HUDEP-2 (cell line): ENCODE data around the gene DISP3.

Source experiments
- DNase-seq, 76 experiments: peaks; one replicate each; lab custom pipeline; 2025; ENCODE audit not compliant: unreplicated experiment in 76 of 76; lab: John Stamatoyannopoulos, UW

DISP3 gene

DNA sequence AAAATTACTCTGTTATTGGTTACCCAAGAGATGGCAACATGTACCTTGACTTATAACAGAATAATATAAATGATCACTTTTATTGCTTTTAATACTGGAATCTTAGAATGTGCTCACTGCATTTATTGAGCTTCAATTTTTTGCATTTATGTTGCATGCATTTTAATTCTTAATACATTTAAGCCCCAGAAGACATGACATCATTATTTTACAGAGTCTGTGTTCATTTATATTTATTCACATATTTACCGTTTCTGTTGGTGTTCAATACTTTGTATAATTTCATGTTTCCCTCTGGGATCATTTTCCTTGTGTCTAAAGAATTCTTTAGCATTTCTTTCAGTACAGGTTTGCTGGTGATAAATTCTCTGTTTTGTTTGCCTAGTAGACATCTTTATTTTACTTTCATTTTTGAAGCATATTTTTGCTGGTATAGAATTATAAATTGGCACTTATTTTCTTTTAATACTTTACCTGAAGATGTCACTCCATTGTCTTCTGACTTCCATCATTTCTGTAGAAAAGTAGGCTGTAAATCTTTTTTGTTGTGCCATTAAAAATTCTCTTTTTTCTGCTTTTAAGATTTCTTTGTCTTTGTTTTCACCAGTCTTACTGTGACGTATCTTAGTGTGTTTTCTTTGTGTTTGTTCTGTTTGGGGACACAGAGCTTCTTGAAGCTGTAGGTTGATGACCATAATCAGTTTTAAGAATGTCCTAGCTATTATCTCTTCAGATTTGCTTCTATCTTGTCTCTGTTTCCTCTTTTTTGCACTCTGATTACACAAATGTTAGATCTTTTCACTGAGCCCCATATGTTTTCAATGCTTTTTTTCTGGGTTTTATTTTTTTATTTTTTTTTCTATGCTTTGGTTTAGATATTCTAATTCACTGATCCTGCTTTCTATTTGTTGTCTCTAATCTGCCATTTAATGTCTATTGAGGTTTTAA is 26.9 kb downstream of the DISP3 start:
- DNase-seq: no peak

- DNase-seq: no peak
These were observed 28.4 kb downstream of the DISP3 start for GRCh38 chr1:11507309-11507708.

- no peak for DNase-seq
These were observed 34.7 kb downstream of the DISP3 start for GRCh38 chr1:11513681-11514080.

DNA sequence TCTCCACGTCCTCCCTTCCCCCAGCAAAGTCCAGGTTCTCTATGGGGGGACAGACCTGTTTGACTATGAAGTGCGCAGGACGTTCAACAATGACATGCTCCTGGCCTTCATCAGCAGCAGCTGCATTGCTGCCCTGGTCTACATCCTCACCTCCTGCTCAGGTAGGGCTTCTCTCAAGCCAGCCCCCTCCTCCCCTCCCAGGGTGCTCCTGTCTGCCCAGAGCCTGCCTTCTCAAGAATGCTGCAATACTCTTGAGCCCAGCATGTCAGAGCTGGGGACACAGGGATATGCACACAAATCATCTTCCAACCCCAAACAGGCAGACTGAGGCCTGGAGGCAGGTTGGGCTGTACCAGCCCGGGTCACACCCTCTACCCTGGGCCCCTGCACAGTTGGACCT is 35.4 kb downstream of the DISP3 start:
- no peak for DNase-seq

- DNase-seq: no peak
These were observed 36.7 kb downstream of the DISP3 start for GRCh38 chr1:11515368-11516300.

DNA sequence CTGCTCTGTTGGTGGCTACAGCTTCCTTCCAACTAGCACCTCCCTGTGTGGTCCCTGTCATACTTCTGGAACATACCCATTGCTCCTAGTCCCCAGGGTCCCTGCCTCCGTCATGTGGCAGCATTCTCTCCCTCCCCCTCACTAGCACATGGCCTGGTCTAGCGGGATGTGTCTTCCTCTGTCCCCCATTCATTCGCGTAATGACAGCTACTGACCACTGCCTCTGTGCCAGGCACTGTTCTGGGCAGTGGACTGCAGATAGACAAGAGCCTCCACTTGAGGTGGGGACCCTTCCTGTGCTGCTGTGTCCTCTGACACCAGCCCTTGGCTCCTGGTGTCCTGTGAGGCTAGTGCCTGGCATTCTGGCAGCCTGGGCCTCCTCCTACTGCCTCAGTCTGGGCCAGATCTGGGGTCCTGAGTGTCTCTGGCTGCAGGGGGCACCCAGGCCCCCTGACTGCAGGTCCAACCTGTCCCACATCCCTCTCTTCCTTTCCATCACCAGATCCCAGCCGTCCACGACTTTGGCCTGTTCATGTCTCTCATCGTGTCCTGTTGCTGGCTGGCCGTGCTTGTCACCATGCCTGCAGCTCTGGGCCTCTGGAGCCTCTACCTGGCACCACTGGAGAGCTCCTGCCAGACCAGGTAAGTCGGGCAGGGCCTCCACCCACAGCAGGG is 38.1 kb downstream of the DISP3 start:
- no peak for DNase-seq

- DNase-seq: no peak
These were observed 39.2 kb downstream of the DISP3 start for GRCh38 chr1:11518016-11518701.

DNA sequence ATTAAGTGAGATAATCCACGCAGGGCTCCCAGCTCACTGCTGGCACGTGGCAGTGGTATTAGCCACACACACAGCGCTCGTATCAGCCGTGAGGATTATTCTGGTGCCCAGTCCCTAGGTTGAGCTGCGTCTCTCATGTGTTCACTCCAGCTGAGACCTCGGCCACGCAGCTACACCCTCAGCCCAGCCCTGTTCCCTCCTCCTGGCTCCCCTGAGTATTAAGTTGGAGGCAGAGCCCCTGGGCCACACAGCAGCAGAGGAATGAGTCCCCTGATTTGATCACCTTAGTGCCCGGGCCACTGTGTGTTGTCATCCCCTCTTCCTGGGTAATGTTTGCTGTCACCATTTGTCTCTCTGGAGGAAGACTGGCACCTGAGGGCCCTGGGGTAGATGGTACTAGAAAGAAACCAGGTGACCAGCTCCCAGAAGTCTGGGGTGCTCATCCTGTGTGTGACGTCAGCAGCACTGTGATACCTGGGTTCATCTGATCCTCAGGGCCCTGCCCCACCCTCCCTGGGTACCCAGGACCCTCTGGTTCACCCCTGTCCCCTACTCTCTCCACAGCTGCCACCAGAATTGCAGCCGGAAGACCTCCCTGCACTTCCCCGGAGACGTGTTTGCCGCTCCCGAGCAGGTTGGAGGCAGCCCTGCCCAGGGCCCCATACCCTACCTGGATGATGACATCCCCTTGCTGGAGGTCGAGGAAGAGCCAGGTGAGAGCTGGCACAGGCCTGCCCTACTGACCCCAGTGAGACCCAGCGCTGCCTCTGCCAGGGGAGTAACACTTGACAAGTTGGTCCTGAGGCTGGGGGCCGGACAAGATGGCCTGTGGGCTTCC is 40.1 kb downstream of the DISP3 start:
- no peak for DNase-seq

GRCh38 chr1:11519629-11520031 is 40.7 kb downstream of the DISP3 start:
- no peak for DNase-seq

GRCh38 chr1:11520531-11521233 is 41.7 kb downstream of the DISP3 start:
- DNase-seq: no peak

- no peak for DNase-seq
These were observed 42.8 kb downstream of the DISP3 start for GRCh38 chr1:11521582-11522399.

DNA sequence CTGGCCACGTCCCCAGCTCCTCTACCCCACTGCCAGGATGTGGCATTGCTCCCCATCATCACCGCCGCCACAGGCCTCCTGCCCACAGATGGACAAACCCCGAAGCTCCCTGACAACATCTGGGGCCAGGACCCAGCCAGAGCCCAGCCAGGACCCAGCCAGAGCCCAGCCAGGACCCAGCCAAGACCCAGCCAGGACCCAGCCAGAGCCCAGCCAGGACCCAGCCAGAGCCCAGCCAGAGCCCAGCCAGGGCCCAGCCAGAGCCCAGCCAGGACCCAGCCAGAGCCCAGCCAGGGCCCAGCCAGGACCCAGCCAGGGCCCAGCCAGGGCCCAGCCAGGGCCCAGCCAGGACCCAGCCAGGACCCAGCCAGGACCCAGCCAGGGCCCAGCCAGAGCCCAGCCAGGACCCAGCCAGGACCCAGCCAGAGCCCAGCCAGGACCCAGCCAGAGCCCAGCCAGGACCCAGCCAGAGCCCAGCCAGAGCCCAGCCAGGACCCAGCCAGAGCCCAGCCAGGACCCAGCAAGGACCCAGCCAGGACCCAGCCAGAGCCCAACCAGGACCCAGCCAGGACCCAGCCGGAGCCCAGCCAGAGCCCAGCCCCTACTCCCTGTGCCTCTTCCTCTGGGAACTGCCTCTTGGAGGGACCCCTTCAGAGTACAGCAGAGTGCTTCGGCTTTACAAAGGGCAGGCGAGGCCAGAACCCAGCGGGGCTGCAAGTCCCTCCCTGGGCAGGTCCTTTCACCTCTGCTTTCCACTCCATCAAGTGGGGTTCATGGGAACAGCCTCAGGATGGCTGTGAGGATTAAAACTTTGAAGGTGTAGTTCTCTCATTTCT is 43.7 kb downstream of the DISP3 start:
- no peak for DNase-seq

DNA sequence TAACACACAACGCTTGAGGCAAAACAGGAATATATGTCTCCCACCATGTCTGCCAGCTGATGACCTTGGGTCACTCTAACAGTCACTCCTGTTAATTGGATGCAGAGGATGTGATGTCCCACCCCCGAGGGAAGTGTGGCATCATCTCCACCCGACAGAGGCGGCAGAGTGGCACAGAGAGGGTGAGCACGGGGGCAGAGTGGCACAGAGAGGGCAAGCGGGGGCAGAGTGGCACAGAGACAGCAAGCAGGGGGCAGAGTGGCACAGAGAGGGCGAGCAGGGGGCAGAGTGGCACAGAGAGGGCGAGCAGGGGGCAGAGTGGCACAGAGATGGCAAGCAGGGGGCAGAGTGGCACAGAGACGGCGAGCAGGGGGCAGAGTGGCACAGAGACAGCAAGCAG is 44.3 kb downstream of the DISP3 start:
- DNase-seq: no peak

GRCh38 chr1:11523746-11524464 is 45.0 kb downstream of the DISP3 start:
- no peak for DNase-seq

DNA sequence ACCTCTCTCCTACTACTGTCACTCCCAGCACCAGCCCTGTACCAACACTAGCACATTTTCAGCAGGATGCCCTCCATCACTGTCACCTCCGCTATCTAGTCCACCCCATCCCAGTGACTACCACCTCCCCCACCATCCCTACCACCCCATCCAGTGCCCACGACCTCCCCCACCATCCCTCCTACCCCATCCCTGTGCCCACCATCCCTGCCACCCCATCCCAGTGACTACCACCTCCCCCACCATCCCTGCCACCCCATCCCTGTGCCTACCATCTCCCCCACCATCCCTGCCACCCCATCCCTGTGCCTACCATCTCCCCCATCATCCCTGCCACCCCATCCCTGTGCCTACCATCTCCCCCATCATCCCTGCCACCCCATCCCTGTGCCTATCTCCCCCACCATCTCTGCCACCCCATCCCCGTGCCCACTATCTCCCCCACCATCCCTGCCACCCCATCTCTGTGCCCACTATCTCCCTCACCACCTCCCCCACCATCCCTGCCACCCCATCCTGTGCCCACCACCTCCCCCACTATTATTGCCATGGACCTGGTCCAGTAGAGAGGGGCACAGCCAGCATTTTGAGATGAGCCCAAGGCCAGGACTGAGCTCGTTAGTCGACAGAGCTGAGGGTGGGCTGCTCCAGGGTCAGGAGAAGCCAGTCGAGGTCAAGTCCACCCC is 45.7 kb downstream of the DISP3 start:
- no peak for DNase-seq

DNA sequence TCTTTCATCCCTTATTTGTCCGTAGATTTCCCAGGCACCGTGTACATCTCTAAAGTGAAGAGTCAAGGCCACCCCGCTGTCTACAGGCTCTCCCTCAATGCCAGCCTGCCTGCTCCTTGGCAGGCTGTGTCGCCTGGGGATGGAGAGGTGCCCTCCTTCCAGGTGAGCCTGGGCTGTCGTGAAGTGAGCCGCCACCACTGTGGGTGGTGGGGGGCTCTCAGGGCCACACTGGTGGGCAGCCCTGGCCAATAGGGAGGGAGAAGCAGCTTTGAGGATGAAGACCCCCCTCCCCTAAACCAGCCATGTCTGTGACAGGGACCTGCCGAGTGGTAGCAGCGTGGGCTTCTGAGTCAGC is 46.2 kb downstream of the DISP3 start:
- DNase-seq: no peak
